Urothelium cell line (cell line): Measurements from ENCODE around the gene PRKG1.

Experiments
- DNase-seq: peaks from one replicate; pipeline ENCODE4 v3.0.0; 2011; ENCODE audit warnings: low spot score, mixed read lengths
- FAIRE-seq: peaks from 2 replicates; lab custom pipeline; 2011; peaks lifted over from hg19 to GRCh38; lab: Jason Lieb, UNC

Gene PRKG1

GRCh38 chr10:51479711-51480110 lies 405.4 kb downstream of the PRKG1 start:
- FAIRE-seq (no peak), DNase-seq (no peak)

- DNase-seq (no peak), FAIRE-seq (no peak)
Measured at GRCh38 chr10:51485668-51486067, 411.4 kb downstream of the PRKG1 start.

DNA sequence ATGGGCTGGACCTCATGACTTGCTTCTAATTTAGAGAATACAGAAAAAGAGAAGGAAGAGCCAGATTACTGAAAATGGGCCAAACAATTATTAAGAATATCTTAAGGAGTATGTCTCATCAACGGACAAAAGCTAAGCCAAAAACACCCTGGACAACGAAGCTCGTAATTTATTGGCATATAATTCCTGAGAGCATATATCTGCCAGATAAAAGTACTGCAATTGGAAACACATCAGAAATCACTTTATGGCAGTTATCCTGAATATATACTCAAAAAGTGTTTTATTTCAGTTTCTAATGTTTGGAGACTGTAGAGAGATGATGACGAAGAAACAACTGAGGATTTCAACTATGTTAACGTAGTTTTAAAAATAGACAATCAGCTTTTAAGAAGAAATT lies 413.3 kb downstream of the PRKG1 start:
- no peak for DNase-seq
- no peak for FAIRE-seq

DNA sequence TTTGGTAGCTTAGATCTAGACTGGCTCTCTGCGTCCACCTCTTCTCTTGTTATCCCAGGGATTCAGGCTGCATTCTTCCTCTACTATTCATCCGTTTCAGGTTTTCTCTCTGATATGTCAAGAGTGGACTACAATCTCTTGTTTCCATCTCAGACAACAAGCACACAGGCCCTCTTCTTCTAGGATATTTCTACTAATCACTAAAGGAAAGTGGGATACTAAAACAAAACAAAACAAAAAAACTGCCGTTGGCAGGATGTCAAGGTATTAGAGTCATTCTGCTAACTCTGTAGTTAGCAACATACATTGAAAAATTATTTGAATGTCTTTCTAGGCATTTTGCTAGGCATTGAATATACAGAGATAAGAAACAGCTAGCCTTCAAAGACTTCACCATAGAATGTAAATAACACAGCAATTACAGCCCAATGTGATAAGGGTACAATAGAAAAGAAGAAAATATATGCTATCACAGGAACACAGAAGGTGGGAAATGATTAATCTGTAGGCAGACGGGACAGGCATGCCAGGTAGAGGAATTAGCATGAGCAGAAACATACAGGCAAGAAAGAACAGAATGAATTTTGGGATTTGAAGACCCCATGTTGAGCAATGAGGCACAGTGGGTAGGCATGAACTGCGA lies 414.6 kb downstream of the PRKG1 start:
- no peak for FAIRE-seq
- no peak for DNase-seq

GRCh38 chr10:51498424-51498823 lies 424.1 kb downstream of the PRKG1 start:
- FAIRE-seq (no peak), DNase-seq (no peak)

DNA sequence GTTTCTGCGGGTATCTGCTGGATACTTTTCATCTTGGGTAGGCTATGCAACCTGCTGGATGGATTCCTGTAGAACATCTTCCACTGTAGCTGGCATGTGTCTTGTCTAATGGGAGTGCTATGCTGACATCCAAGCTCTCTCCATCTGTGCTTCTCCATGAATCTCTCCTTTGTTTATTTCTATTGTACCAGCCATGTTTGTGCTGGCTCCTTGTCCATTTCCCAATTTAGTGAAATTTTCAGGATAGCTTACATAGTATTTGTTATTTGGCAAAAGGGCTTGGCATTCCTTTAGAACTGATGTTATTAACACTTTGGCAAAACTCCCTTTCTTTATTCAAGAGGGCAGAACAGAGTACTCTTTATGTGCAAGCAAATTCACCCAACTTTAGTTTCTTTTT lies 427.1 kb downstream of the PRKG1 start:
- DNase-seq, result no peak
- no peak for FAIRE-seq

- DNase-seq (no peak), FAIRE-seq (no peak)
Measured at GRCh38 chr10:51502124-51502523, 427.8 kb downstream of the PRKG1 start.

DNA sequence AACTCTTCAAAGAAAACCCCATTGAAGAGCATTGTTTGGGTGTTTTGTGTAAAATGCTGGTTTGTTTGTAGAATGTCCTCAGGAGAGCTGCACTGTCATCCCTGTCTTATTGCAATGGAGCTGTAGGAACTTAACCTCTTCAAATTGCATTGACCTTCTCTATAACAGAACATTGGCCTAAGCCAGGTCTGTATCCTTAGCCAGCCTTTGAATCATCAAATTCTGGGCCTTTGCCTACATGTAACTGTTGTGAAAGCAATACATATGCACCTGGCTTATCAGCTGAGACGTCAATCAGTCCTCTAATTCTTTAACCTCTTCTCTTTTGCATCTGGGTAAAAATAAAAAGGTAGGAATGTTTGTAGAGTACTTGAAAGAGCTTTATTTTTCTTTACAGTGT lies 429.1 kb downstream of the PRKG1 start:
- no peak for FAIRE-seq
- no peak for DNase-seq

GRCh38 chr10:51507476-51507875 lies 433.2 kb downstream of the PRKG1 start:
- FAIRE-seq, result no peak

DNA sequence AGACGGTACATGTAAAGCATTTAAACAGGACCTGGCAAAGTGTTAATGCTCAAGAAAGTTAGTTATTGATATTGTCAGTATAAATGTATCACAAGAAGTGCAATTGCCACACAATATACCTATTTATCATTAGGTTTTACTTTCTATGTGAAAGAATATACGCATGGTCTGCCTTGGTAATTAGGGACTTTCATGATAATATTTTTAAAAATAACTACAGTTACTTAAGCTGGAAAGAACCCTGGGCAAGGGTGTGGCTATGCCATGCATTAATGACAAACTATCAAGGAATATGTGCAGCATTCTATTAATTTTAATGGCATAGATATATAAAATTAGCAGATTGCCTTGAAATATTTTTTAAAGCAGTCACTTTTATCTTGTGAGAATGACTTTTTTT lies 433.9 kb downstream of the PRKG1 start:
- FAIRE-seq (no peak), DNase-seq (no peak)

More at GRCh38 chr10:51507476-51507875, 433.2 kb downstream of the PRKG1 start:
- DNase-seq, result no peak

- FAIRE-seq, result no peak
- no peak for DNase-seq
Measured at GRCh38 chr10:51510231-51510630, 435.9 kb downstream of the PRKG1 start.

DNA sequence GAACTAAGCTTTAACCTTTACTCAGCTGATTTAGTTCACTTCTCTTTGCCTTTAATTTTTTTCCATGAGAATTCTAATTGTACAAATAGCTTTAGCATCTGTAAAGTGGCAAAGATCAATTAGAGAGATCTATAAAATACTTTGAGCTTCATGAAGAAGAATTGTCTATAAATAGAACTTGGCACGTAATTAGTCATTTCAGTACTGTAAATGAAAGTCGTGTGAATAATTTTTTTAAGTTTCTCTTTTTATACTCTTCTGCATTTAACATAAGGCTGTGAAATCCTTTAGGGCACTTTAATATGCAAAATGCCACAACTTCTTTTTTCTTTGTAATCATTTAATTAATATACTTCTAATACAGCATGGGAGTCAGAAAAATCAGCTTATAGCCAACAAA lies 447.3 kb downstream of the PRKG1 start:
- no peak for DNase-seq
- FAIRE-seq, result no peak

GRCh38 chr10:51522858-51523257 lies 448.6 kb downstream of the PRKG1 start:
- no peak for FAIRE-seq
- no peak for DNase-seq

DNA sequence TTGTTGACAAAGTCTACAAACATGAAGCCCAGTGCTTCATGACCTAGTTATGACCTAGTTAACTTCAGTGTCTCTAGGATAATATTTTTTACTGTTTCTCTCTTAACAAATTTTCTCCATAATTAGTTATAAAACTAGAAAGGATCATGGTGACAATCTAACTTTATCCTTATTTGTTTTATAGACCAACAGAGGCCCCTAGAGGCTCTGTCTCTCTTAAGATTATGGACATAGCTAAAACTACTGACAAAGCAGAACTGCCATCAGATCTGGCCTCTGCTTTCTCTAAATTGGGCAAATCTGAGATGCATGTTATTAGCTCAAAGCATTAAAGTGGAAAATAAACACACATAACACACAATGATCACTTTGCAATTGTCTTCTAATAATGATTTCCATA lies 449.2 kb downstream of the PRKG1 start:
- DNase-seq, result no peak
- FAIRE-seq, result no peak

GRCh38 chr10:51524041-51524440 lies 449.8 kb downstream of the PRKG1 start:
- no peak for FAIRE-seq
- DNase-seq, result no peak

GRCh38 chr10:51527522-51528219 lies 453.4 kb downstream of the PRKG1 start:
- DNase-seq (no peak), FAIRE-seq (no peak)

DNA sequence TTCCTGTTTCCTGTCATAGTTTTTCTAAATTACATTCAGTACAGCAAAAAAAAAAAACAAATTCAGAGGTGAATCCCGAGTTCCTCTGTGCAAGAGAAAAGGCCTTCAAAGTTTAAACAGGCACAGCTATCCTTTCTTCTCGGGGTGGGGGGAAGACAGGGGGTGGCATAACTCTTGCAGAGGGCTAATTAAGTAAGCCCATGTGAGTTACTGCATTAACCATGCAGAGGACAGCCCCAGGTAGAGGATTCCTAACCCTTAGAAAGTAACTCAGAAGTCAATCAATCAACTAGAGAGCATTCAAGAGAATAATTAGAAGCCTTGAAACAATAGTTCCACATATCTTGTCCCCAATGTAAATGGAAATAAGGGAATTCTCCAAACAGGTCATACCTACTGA lies 454.2 kb downstream of the PRKG1 start:
- DNase-seq, result no peak
- FAIRE-seq, result no peak

GRCh38 chr10:51530541-51530940 lies 456.3 kb downstream of the PRKG1 start:
- DNase-seq (no peak), FAIRE-seq (no peak)

GRCh38 chr10:51532044-51532443 lies 457.8 kb downstream of the PRKG1 start:
- FAIRE-seq (no peak), DNase-seq (no peak)

GRCh38 chr10:51542853-51543252 lies 468.6 kb downstream of the PRKG1 start:
- DNase-seq (no peak), FAIRE-seq (no peak)

- no peak for DNase-seq
- no peak for FAIRE-seq
Measured at GRCh38 chr10:51544933-51545332, 470.6 kb downstream of the PRKG1 start.

GRCh38 chr10:51547941-51548340 lies 473.7 kb downstream of the PRKG1 start:
- no peak for FAIRE-seq

DNA sequence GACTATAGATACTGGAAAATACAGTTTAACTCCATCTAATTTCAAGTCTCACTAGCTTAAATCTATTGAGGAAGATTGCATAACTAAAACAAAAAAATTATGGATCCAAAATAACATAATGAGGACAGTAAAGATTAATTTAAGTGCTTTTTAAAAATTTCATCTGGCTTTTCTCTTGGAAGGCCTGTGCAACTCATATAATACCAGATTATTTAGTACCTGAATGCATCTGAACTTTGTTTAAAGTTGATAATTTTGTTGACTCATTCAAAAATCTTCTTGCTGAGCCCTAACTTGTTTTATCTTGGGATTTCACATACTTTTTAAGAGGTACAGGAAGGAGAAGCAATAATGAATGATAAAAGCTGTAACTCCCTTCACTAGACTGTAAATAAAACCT lies 478.6 kb downstream of the PRKG1 start:
- FAIRE-seq, result no peak

More at GRCh38 chr10:51547941-51548340, 473.7 kb downstream of the PRKG1 start:
- DNase-seq, result no peak

More for the DNA sequence above, 478.6 kb downstream of the PRKG1 start:
- DNase-seq, result no peak
